ENCODE measurements around the gene CACTIN. TPM values are rescaled to one million over a fixed set of nuclear protein-coding genes. Genes with fewer than 3 reads are reported as not detected.
A peak's percentile ranks its signal among the peaks of the same experiment; 100 is the strongest.

Gene CACTIN
- total RNA-seq, 4 donors from 2014 or later, result 28.7 to 45.0 (median 34.2) TPM

DNA sequence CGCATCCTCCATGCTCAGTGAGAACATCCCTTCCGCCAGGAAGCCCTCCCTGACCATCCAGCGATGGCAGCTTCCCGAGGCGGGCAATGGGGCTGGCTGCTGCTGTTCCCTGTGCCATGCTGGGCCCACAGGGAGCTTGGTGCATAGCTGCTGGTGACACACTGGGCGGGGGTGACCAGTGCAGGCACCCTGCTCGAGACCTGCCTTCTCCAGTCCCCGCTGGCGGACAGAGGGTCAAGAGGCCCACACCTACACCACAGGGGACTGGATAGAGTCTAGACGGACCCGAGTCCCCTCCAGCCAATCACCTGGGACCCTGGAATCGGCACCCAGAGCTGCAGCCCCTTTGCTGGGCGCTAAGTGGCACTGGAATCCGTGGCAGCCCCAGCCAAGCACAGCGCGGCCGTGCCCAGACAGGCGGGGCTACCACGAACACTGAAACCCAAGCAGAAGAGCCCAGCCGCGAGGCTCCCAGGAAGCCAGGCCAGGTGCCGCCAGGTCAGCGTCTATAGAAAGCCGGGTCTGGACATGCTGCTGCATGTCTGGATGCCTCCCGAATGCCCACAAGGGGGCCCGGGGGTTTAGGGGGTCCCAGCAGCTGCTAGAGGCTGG is 11.0 kb downstream of the CACTIN start:
- Histone ChIP-seq H3K9me3 (no peaks in the 10 kb centered on the region), H3K36me3 (peaks cover 10 to 82% (median 73%) of the 10 kb centered on the region in 4 donors), H3K4me1 (peaks cover 8 to 61% (median 45%) of the 10 kb centered on the region in 4 donors), H3K27me3 (no peaks in the 10 kb centered on the region), H3K4me3 (no peak overlapping the region), H3K27ac (replicated peaks in 1 of 4) (no peak overlapping the region)
- TF ChIP-seq POLR2AphosphoS5 (IDR thresholded peaks at IDR 0.05) (no peak), EP300 (IDR thresholded peaks at IDR 0.05) (no peak), POLR2A (IDR thresholded peaks at IDR 0.05; ENCODE audit: low read depth) (no peak)
- TF ChIP-seq, protein P1, sequence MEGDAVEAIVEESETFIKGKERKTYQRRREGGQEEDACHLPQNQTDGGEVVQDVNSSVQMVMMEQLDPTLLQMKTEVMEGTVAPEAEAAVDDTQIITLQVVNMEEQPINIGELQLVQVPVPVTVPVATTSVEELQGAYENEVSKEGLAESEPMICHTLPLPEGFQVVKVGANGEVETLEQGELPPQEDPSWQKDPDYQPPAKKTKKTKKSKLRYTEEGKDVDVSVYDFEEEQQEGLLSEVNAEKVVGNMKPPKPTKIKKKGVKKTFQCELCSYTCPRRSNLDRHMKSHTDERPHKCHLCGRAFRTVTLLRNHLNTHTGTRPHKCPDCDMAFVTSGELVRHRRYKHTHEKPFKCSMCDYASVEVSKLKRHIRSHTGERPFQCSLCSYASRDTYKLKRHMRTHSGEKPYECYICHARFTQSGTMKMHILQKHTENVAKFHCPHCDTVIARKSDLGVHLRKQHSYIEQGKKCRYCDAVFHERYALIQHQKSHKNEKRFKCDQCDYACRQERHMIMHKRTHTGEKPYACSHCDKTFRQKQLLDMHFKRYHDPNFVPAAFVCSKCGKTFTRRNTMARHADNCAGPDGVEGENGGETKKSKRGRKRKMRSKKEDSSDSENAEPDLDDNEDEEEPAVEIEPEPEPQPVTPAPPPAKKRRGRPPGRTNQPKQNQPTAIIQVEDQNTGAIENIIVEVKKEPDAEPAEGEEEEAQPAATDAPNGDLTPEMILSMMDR (IDR thresholded peaks at IDR 0.05), result no peak
- no peak for DNase-seq (ENCODE audit: extremely low spot score)
- intact Hi-C loops (cut with DNase I), result loop anchor here (5.0 kb wide), 2 partner anchors 38 to 58 kb away; partner anchors contain the start of gene MFSD12
- WGBS, result 98% methylated on average over 6 of the region's 26 CpGs

DNA sequence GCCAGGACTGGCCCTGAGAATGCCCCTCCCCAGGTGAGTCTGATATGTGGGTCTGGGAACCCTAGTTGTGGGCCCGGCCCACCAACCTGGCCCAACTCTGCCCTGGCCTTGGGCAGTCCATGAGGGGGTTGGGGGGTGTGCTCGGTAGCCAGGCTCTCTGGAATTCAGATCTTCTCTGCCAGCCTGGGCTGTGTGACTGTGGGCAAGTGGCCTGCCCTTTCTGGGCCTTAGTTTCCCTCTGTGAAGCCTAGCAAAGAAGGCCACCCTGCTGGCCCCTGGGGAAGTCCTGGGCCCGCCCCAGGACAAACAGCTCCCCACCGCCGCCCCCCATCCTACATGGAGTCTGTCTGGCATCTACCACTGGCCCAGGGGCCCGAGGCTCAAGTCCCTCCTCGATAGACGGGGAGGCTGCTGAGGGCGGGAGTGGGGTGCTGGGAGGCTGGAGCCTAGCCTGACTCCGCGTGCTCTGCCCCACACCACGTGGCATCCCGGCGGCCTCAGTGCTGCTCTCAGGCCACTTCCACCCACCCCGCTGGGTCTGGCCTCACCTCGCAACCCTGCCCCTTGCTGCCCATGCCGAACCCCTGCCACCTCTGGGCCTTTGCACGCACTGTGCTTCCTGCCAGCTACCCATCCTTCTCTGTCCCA is 11.6 kb downstream of the CACTIN start:
- H3K9me3 ChIP-seq, result no peaks in the 10 kb centered on the region
- no peak for DNase-seq (ENCODE audit: extremely low spot score)
- intact Hi-C loops (cut with DNase I), result loop anchor here (5.0 kb wide), 2 partner anchors 38 to 58 kb away; partner anchors contain the start of gene MFSD12
- TF ChIP-seq, protein P1 (IDR thresholded peaks at IDR 0.05), result no peak
- no peak for TF ChIP-seq EP300 (IDR thresholded peaks at IDR 0.05)
- no peak for TF ChIP-seq POLR2A (IDR thresholded peaks at IDR 0.05; ENCODE audit: low read depth)
- no peak for TF ChIP-seq POLR2AphosphoS5 (IDR thresholded peaks at IDR 0.05)
- peaks cover 11 to 58% (median 49%) of the 10 kb centered on the region in 4 donors for H3K4me1 ChIP-seq
- no peaks in the 10 kb centered on the region for H3K27me3 ChIP-seq
- peak overlapping the region in 2 of 4 donors; percentile 69 to 78 for H3K27ac ChIP-seq (replicated peaks in 1 of 4)
- 81% methylated on average over 10 of the region's 18 CpGs for WGBS
- no peak overlapping the region for H3K4me3 ChIP-seq
- peaks cover 10 to 75% (median 67%) of the 10 kb centered on the region in 4 donors for H3K36me3 ChIP-seq

DNA sequence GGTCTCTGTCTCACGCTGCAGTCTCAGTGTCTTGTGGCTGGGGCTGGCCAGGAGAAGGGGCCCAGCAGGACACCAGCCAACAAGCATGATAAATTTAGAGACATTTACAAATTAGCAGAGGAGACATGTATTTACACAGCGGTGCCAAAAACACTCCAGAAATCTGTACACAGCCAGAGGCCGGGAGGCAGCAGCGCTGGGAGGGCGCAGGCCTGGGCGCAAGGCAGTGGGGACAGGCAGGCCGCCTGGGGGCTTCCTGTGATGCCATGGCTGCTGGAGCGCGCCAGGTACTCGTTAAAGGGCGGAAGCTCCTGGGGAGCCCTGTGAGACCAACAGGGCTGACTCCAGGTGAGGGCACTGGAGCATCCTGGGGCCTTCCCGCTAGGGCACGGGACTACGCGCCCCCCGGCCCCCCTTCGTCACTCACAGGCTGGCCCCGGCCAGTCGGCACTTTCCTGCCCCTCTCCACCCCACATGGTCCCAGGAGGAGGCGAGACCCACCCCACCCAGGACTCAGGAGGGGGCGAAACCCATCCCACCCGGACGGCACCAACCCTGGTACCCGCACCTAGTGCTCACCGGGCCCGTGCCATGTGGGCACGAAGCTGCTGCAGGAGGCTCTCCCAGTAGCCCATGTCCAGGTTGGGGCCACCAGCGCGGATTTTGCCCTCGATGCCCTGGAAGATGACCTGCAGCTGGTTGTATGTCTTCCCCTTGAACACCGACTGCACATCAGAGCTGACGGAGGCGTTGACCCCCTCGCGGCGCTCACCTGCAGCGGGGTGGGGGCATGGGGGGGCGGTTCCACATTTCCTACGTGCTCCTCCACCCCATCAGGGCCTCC is 12.6 kb downstream of the CACTIN start:
- peak; percentile 17 to 52 for TF ChIP-seq POLR2AphosphoS5 (IDR thresholded peaks at IDR 0.05)
- no peak for TF ChIP-seq POLR2A (IDR thresholded peaks at IDR 0.05; ENCODE audit: low read depth)
- no peak for TF ChIP-seq EP300 (IDR thresholded peaks at IDR 0.05)
- TF ChIP-seq, protein P1 (IDR thresholded peaks at IDR 0.05), result no peak
- H3K36me3 ChIP-seq, result peaks cover 5 to 66% (median 59%) of the 10 kb centered on the region in 4 donors
- intact Hi-C loops (cut with DNase I), result no loop called here
- DNase-seq (ENCODE audit: extremely low spot score), result no peak
- 80% methylated on average over 14 of the region's 39 CpGs for WGBS
- peak overlapping the region; percentile 56 to 78 (median 68) for H3K27ac ChIP-seq (replicated peaks in 1 of 4)
- peaks cover 21 to 63% (median 57%) of the 10 kb centered on the region in 4 donors for H3K4me1 ChIP-seq
- H3K4me3 ChIP-seq, result no peak overlapping the region
- no peaks in the 10 kb centered on the region for H3K9me3 ChIP-seq
- no peaks in the 10 kb centered on the region for H3K27me3 ChIP-seq

DNA sequence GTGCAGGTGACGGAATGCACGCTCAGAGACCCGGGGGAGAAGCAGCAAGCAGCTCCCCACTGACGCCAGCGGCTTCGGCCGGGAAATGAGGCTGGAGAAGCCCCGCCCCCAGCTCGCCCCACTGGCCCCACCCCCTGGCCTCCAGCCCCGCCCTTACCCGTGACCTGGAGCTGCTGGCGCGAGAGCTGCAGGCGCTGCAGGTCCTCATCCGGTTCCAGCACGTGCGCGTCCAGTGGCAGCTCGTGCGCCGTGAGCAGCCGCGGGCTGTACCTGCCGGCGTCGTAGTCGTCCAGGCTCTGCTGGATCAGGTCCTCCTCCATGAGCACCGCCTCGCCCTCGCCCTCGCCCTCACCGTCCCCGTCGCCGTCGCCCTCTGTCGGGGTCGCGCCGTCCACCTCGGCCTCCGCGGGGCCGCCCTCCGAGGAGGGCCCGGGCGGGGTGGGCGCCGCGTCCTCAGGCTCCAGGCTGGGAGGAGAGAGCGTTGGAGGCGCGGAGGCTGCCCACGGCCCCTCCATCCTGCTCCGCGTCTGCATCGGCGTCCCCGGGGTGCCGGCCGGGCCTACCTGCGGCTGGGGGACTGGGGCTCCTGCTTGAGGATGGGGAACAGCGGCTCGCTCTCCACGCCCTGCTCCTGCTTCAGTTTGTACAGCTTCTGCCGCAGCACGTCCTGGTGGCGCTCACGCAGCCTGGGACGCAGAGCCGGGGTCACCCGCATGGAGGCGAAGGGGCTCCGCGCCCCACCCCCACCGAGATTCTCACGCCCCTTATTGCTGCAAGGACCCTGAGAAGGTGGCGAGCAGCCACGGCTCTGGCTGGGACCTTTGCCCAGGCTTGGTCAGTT is 13.5 kb downstream of the CACTIN start:
- peak overlapping the region; percentile 56 to 78 (median 68) for H3K27ac ChIP-seq (replicated peaks in 1 of 4)
- TF ChIP-seq POLR2A (IDR thresholded peaks at IDR 0.05; ENCODE audit: low read depth) (no peak), POLR2AphosphoS5 (IDR thresholded peaks at IDR 0.05) (peak; percentile 28 to 42), EP300 (IDR thresholded peaks at IDR 0.05) (no peak)
- TF ChIP-seq, protein P1 (IDR thresholded peaks at IDR 0.05), result no peak
- H3K9me3 ChIP-seq, result no peaks in the 10 kb centered on the region
- peaks cover 27 to 63% (median 58%) of the 10 kb centered on the region in 4 donors for H3K4me1 ChIP-seq
- intact Hi-C loops (cut with DNase I), result no loop called here
- WGBS, result 89% methylated on average over 27 of the region's 79 CpGs
- no peak for DNase-seq (ENCODE audit: extremely low spot score)
- peaks cover 5 to 63% (median 55%) of the 10 kb centered on the region in 4 donors for H3K36me3 ChIP-seq
- no peak overlapping the region for H3K4me3 ChIP-seq
- H3K27me3 ChIP-seq, result no peaks in the 10 kb centered on the region
